Fibroblast of skin of scalp (primary cell): ENCODE results near the gene PHRF1.
A peak's percentile ranks its signal among the peaks of the same experiment; 100 is the strongest.

Experiments used
- DNase-seq: peaks from one replicate; pipeline ENCODE4 v3.0.0-alpha.2; 2013

Gene PHRF1

GRCh38 chr11:597166-597725, 21.0 kb downstream of the PHRF1 start:
- no peak for DNase-seq

- no peak for DNase-seq
These were observed 21.9 kb downstream of the PHRF1 start for GRCh38 chr11:598005-598680.

- no peak for DNase-seq
These were observed 25.4 kb downstream of the PHRF1 start for GRCh38 chr11:601573-602245.

GRCh38 chr11:603154-603553, 26.9 kb downstream of the PHRF1 start:
- no peak for DNase-seq

- DNase-seq: no peak
These were observed 29.2 kb downstream of the PHRF1 start for GRCh38 chr11:605286-606129.

- no peak for DNase-seq
These were observed 30.0 kb downstream of the PHRF1 start for GRCh38 chr11:606245-606644.

- no peak for DNase-seq
These were observed 30.9 kb downstream of the PHRF1 start for GRCh38 chr11:607020-607780.

- DNase-seq: no peak
These were observed 31.8 kb downstream of the PHRF1 start for GRCh38 chr11:607971-608659.

- no peak for DNase-seq
These were observed 32.6 kb downstream of the PHRF1 start for GRCh38 chr11:608791-609251.

- no peak for DNase-seq
These were observed 33.1 kb downstream of the PHRF1 start for GRCh38 chr11:609341-609811.

GRCh38 chr11:610146-610801, 34.0 kb downstream of the PHRF1 start:
- no peak for DNase-seq

GRCh38 chr11:611001-611996, 35.0 kb downstream of the PHRF1 start:
- DNase-seq: no peak

- DNase-seq: no peak
These were observed 36.1 kb downstream of the PHRF1 start for GRCh38 chr11:612201-612960.

GRCh38 chr11:612961-613300, 36.7 kb downstream of the PHRF1 start:
- no peak for DNase-seq

GRCh38 chr11:613369-613968, 37.2 kb downstream of the PHRF1 start:
- peak; percentile 54 for DNase-seq

GRCh38 chr11:614021-614622, 37.9 kb downstream of the PHRF1 start:
- DNase-seq: no peak

GRCh38 chr11:614623-615503, 38.6 kb downstream of the PHRF1 start:
- no peak for DNase-seq
